HG03457 (cell line): ENCODE measurements around the gene ZBTB40.

Source experiments
- ATAC-seq: cut with Tn5 transposase; IDR thresholded peaks from one replicate; pipeline ENCODE4 v1.9.1; 2021; ENCODE audit warnings: moderate number of reproducible peaks; ENCODE audit not compliant: unreplicated experiment

ZBTB40 gene

DNA sequence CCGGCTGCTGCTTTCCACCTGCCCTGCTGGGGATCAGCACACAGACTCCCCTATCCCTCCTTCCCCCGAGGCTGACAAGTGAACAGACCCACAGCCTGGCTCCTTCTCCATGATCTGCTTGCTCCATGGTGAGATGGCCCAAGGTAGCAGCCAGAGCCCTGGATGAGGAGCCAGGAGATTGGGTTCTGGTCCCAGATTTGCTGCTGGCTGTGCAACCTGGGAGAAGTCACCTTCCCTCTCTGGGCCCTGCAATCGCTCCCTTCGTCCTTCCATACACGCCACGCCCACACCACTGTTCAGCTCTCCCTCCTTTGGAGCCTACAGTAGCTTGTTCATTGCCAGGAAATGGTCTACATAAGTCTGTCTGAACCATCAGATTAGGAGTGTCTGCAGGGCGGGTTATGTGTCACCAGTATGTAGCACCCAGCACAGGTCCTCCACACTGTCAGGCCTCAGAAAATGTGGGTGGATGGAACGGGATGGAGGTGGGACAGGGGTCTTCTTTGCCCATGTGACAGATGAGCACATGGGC, 102.4 kb downstream of the ZBTB40 start:
- no peak for ATAC-seq

GRCh38 chr1:22555371-22555656, 103.7 kb downstream of the ZBTB40 start:
- no peak for ATAC-seq

DNA sequence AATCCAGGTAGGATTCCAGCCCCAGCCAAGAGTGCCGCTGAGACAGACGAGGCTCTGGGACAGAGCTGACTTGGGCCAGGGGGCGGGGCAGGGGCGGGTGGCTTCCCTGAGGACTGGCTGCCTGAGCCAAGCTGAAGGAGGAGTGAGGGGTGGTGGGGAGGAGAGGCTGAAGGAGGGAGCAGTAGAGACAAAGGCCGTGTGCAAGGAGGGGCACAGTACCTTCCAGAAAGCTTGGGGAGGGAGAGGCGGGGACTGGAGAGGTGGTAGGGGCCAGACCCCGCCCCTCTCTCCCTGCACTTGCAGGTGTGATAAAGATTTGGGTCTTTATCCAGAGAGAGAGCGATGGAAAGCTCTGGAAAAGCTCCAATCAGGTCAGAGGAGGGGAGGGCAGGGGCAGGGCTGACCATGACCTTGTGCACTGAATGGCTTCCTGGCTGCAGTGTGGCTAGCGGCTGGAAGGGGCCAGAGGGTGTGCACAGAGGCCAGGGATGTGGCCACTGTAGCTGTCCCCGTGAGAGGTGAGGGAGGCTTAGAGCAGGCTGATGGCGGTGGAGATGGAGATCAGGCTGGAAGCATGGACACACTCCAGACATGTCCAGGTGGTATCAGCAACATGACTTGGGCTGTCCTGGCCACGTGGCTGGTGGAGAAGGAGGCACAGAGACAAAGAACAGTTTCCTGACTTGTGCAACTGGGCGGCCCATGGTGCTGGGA, 104.9 kb downstream of the ZBTB40 start:
- no peak for ATAC-seq

GRCh38 chr1:22557341-22557950, 105.8 kb downstream of the ZBTB40 start:
- no peak for ATAC-seq

- ATAC-seq: no peak
Observed at GRCh38 chr1:22562584-22563583, 111.2 kb downstream of the ZBTB40 start, which contains the start of gene EPHA8. Gene EPHA8 (plus strand): TSS chr1:22563489. CDS start chr1:22563636, 147 bp downstream.

- no peak for ATAC-seq
Observed at GRCh38 chr1:22563671-22564602, 112.3 kb downstream of the ZBTB40 start.

DNA sequence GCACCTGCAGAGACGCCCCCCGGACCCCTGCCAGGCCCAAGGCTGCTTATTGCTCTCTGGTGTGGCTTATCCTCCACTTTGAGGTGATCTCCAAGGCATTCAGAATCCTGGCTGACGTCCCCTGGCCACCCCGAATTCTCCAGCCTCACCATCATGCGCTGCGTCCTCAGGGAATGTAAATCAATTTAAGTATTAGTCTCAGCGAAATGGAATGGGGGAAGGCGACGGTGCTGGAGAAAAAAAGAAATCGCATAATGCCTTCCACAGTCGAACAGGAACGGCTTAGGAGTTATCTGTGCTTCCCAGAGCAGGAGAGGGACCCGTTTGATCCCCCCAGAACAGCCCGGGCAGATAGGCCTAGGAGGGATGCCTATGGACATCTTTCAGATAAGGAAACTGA, 114.5 kb downstream of the ZBTB40 start:
- no peak for ATAC-seq

GRCh38 chr1:22567197-22567596, 115.5 kb downstream of the ZBTB40 start:
- no peak for ATAC-seq

GRCh38 chr1:22567994-22568393, 116.3 kb downstream of the ZBTB40 start:
- no peak for ATAC-seq

GRCh38 chr1:22569269-22569668, 117.6 kb downstream of the ZBTB40 start:
- no peak for ATAC-seq

GRCh38 chr1:22570140-22570909, 118.7 kb downstream of the ZBTB40 start:
- ATAC-seq: no peak

DNA sequence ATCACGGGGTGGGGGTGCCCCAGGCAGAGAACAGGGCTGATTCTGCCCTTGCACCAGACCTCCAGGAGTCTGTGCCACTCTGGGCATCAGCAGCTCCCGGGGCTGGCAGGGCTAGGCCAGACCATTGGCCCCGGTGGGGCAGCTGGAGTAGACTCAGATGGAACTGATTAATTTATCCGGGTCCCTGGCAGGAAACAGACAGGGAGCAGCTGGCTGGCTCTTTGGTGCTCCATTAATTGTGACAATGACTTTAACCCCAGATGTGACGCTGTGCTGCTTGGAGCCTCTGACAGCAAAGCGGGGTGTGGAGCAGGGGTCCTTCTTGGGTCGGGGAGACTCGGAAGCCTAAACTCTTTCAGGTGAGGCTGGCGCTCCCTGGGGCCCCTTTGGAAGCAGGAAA, 121.2 kb downstream of the ZBTB40 start:
- no peak for ATAC-seq

- no peak for ATAC-seq
Observed at GRCh38 chr1:22573237-22573636, 121.6 kb downstream of the ZBTB40 start.

DNA sequence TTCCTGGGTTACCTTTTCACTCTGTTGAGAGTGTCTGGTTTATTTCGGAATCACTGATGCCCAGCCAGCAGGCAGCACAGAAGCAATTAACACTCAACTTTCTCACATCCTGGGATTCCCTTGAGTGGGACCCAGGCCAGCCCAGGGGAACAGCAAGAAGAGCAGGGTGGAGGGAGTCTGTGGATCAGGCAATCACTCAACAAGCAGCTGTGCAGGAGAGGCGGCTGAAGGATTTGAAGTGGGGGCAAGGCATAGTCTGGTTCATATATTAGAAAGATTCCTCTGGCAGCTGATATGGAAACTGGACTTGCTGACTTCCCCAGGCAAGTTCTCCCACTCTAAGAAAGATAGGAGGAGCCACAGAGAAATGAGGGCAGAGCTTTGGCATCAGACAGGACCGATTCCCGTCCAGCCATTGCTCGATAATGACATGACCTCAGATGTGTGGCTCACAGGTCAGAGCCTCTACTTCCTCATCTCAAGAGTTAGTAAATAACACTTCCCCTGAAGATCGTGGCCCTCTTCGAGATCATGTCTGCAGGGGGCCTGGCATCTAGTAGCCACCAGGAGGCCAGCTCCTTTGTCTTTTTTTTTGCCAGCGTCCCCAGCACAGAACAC, 124.0 kb downstream of the ZBTB40 start:
- no peak for ATAC-seq

GRCh38 chr1:22576150-22576544, 124.5 kb downstream of the ZBTB40 start:
- ATAC-seq: no peak

GRCh38 chr1:22576617-22577016, 125.0 kb downstream of the ZBTB40 start:
- no peak for ATAC-seq

GRCh38 chr1:22578732-22579361, 127.2 kb downstream of the ZBTB40 start:
- no peak for ATAC-seq

GRCh38 chr1:22579541-22580155, 128.0 kb downstream of the ZBTB40 start:
- no peak for ATAC-seq
